Measurements from ENCODE around the gene PROK2. TPM values are rescaled to one million over a fixed set of nuclear protein-coding genes. Genes with fewer than 3 reads are reported as not detected.

Gene PROK2
- total RNA-seq, 1 donor from 2014 or later: not detected

GRCh38 chr3:71786217-71786549, 1.2 kb upstream of the PROK2 start:
- no peak for ATAC-seq

DNA sequence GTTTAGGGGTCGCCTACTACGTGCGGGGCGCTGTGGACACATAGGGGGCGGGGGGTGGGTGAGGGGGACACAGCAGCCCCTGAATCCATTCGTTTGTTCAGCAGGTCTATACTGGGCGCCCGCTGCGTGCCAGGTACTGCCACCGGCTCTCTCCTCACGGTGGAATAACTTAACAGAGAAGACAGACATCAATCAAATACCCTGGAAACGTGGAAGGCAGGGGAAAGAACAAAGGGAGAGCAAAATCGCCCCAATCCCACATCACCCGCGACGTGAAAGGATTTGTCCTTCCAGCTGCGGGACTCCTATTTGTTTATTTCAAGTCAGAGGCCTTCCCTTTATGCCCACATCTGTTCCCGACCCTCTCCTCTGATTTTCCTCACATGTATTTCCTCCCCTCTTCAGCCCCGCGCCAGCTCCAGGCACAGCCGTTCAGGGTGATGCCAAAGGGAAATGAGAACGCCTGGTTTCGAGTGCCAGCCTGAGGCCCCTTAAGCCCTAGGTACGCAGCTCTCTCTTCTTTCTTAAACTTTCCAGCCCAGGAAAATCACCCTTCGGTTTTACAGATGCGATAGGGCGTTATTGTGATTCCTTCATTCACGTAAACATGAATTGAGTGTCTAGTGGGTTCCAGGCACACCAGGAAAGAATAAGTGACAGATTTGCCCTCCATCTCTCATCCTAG, 726 bp upstream of the PROK2 start:
- no peak for ATAC-seq

GRCh38 chr3:71784201-71784913, 591 bp downstream of the PROK2 start:
- ATAC-seq: no peak

- no peak for ATAC-seq
Measured at GRCh38 chr3:71783152-71783551, 1.8 kb downstream of the PROK2 start.

DNA sequence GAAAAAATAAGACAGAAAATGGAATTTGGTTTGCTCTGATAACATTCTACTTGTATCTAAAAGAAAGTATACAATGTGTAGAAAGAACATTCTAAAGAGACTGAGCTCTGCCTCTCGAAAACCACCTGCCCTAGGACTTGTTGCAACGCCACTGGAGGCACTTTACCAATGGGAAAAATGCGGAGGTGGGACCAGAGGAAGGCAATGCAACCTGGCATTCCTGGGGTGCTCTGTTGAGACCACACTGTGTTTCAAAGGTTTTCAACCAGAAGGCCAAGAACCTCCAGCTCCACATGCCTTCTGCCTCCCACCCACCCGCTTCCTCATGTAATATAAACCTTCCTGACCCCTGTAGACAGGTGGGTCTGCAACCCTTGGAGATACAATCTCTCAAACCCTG, 4.5 kb downstream of the PROK2 start:
- no peak for ATAC-seq

GRCh38 chr3:71779674-71780377, 5.1 kb downstream of the PROK2 start:
- no peak for ATAC-seq

DNA sequence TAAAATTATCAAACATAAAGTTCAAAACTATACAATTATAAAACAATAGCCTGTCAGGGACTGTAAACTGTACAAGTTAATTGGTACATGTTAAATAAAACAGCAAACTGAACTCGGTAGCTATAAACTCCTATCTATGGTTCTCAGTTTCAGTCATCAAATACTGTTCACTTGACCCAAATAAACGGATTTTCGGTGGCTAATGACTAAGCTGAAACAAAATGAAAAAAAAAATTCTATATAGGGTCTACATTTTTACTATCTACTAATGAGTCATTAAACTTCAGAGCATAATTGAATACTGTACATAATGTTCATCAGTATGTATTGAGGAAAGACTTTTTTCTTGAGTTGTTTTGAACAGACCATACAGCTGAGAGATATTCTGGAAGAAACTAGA, 6.6 kb downstream of the PROK2 start:
- ATAC-seq: no peak

GRCh38 chr3:71776538-71776937, 8.4 kb downstream of the PROK2 start:
- no peak for ATAC-seq

DNA sequence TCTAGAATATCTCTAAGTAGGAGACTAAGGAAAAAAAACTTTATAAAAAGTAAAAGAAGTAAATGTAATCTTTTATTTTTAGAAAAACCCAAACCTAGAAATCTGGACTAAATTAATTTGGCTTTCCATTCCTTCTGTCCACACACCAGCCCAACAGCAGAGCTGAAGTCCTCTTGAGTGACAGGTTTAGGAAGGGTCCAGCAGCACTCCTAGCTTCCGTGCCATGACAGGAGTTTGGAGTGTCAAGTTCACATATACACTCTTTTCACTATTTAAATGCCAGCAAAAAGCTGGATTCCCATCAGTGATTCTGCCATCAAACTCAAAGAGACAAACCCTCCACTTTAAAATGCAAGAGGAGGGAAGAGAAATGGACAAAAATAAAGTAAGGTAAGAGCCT, 13.1 kb downstream of the PROK2 start:
- ATAC-seq: no peak

DNA sequence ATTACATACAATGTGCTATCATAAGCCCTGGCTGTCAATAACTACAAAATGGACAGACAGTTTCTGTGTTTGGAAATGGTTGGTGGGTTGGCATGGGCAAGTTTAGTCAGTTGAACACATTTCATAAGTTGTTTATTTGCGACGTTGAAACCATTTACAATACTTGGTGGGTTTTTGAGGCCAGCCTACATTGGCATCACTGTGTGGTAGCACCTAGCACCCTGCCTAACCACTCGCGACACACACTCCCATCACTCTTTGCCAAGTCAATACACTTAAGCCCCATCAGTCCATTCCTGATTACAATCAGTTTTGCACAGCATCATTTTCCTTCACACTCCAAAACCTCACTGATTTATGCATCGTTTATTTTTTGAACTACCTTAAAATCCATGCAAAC, 13.8 kb downstream of the PROK2 start:
- no peak for ATAC-seq

GRCh38 chr3:71763426-71763825, 21.5 kb downstream of the PROK2 start:
- ATAC-seq: no peak

DNA sequence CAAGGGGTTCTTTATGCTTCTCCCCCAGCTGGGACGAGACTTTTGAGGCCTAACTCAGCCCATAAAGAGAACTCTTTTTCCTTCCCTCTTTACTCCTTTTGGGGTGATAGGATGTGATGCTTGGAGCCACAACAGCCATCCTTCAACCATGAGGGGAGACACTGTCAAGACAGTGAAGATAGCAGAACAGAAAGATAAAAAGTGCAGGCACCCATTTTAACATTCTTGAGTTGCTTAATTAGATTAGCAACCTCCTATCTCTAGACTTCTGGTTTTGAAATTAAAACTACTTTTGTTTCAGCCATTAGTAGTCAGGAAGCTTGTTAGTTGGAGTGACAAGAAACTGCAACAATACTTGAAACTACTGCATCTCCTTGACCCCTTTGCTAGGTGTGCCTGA, 24.8 kb downstream of the PROK2 start:
- no peak for ATAC-seq

DNA sequence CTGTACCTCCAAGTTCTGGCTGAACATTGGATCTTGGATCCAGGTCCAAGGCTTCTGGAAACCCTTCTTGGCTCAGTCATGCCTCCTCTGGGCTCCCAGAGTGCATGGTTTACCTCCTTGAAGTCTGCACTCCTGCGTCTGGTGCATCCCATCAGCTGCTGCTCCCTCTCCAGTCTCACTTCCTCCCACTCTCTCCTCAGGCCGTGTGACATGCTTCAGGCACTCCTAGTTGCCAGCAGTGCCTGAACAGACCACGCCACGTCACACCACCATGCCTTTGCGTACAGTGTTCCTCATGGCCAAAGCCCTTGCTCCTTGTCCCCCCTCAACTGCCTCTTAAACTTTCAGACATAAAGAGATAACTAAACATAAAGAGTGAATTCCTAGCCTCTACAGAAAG, 25.5 kb downstream of the PROK2 start:
- no peak for ATAC-seq

GRCh38 chr3:71758091-71758490, 26.9 kb downstream of the PROK2 start:
- no peak for ATAC-seq

DNA sequence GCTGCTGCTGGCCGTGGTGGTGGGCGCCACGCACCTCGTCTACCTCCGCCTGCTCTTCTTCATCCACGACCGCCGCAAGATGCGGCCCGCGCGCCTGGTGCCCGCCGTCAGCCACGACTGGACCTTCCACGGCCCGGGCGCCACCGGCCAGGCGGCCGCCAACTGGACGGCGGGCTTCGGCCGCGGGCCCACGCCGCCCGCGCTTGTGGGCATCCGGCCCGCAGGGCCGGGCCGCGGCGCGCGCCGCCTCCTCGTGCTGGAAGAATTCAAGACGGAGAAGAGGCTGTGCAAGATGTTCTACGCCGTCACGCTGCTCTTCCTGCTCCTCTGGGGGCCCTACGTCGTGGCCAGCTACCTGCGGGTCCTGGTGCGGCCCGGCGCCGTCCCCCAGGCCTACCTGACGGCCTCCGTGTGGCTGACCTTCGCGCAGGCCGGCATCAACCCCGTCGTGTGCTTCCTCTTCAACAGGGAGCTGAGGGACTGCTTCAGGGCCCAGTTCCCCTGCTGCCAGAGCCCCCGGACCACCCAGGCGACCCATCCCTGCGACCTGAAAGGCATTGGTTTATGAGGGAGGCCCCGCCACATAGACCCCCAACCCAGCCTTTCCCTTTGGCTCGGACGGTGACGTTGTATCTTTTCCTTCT, 30.2 kb downstream of the PROK2 start:
- no peak for ATAC-seq

GRCh38 chr3:71753701-71754609, 31.0 kb downstream of the PROK2 start, which contains the start of gene GPR27:
Gene GPR27 (plus strand): TSS chr3:71753855. CDS start chr3:71754050, 195 bp downstream.
- peak; percentile 77 for ATAC-seq

DNA sequence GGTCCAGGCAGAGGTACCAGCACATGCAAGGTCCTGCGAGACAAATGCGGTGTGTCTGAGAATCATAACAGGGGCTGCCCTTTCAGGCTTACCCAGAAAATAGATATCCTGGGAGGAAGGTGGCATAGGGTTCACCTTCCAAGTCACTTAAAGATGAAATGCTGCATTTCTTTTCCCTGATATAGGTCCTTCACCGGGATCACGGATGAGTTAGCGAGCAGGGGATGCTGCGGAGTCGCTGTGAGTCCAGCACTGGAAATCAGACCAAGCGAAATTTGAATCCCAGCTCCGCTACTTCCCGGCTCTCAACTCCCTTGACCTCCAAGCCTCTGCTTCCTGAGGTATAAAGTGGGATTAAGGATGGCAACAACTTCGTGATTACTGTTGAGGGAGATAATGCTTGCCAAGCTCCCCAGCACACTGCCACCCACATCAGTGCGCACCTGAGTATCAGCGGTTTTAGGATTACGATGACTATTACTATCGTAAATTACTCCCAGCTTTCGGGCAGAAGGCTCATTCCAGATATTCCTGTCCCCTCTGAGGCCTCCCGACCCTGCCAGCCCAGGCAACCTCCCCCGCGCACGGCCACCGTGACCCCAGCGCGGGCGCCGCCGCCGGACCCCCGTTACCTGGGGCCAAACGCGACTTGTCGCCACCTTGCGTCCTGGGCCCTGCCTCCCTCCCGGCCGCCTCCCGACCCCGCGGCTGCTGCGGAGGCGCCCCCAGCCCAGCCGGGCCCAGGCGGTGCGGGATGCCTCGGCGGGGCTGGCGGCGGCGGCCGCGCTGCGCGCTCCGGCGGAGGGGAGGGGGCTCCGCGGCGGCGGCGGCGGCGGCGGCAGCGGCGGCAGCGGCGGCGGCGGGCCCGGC, 31.9 kb downstream of the PROK2 start:
- no peak for ATAC-seq

DNA sequence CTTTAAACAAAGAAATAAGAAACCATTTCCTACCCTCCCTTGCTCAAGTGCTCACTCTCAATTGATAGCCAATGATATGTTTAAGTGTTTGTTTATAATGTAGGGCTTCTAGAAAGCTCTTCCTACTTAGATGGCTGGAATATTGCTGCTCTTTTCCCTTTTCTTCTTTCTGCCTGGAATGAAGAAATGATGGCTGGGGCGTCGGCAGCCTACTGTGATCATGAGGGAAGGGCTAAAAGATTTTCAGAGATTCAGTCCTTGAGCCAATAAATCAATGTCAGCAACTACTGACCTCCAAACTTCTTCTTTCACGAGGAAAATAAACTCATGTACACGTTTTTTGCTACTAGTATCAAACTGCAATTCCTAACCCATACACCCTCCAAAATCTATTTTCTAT, 33.3 kb downstream of the PROK2 start:
- ATAC-seq: no peak

GRCh38 chr3:71744738-71745137, 40.2 kb downstream of the PROK2 start:
- no peak for ATAC-seq

DNA sequence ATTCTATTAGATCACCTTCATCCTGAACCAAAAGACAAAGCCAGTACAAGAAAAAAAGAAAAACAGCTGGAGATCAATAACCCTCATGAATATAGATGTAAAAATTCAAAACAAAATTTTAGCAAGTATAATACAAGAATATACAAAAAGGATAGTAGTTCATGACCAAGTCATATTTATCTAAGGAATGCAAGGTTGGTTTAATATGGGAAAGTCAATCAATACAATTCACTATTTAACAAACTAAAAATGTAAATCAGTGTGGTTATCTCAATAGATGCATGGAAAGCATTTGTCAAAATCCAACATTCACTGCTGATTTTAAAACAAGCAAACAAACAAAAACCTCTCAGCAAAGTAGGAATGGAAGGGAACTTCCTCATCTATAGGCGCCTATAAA, 42.3 kb downstream of the PROK2 start:
- ATAC-seq: no peak

DNA sequence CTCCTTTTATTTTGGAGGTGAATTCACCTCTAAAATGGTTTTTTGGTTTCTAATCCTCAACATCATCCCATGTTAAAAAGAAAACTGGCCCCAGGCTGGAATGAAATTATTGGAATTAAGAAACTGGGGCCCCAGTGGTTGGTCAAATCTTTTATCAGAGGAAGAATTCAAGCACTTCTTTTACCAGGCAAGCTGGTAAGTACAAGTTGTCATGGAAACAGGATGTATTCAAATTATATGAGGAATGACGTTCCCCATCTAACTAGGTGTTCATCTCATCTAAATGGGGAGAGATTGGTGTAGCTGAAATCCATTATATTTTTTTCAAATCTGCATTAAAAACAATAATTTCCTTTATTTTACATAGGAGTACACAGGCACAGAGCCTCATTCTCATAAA, 50.1 kb downstream of the PROK2 start:
- no peak for ATAC-seq

All from esophagus mucosa (tissue), 1 donor.